HepG2 (cell line): ENCODE data around the gene ZC3H4. TPM values are rescaled to one million over a fixed set of nuclear protein-coding genes. Genes with fewer than 3 reads are reported as not detected.
A peak's percentile ranks its signal among the peaks of the same experiment; 100 is the strongest.

ENCODE experiments used
- ARID2 ChIP-seq: sonication (generic); formaldehyde crosslinking; IDR thresholded peaks from 2 replicates; pipeline ENCODE4 v1.8.1; 2022; ENCODE audit warnings: mild to moderate bottlenecking, missing genetic modification reagents, borderline replicate concordance
- ATF1 ChIP-seq: IDR thresholded peaks from 2 replicates; pipeline ENCODE4 v1.6.1; 2016; ENCODE audit warnings: mild to moderate bottlenecking, control low read depth
- CEBPB ChIP-seq: IDR thresholded peaks from 2 replicates; pipeline ENCODE4 v1.6.1; 2011; ENCODE audit warnings: low read depth, low read length, improper control_type of control experiment, borderline replicate concordance
- KLF13 ChIP-seq: sonication (generic); formaldehyde crosslinking; IDR thresholded peaks from 2 replicates; pipeline ENCODE4 v1.4.0; 2020; ENCODE audit warnings: mild to moderate bottlenecking, missing genetic modification reagents
- LCORL ChIP-seq, 2 experiments: fragments of 450-650 bp in 1 of 2; sonication (generic) in 1 of 2; formaldehyde crosslinking in 1 of 2; IDR thresholded peaks; 2 replicates each; pipeline versions ENCODE4 v1.5.0 to v1.6.1; 2017 to 2020; ENCODE audit warnings: antibody characterized with exemption in 1 of 2, missing genetic modification reagents in 1 of 2
- NPAS2 ChIP-seq: sonication (generic); formaldehyde crosslinking; IDR thresholded peaks from 2 replicates; pipeline ENCODE4 v1.8.0; 2022; ENCODE audit warnings: mild to moderate bottlenecking, missing genetic modification reagents, borderline replicate concordance
- RFXANK ChIP-seq: IDR thresholded peaks from 2 replicates; pipeline ENCODE4 v1.6.1; 2016
- SIN3A ChIP-seq: IDR thresholded peaks from 2 replicates; pipeline ENCODE4 v1.6.1; 2011; ENCODE audit warnings: low read depth, mild to moderate bottlenecking, control low read depth, low read length, borderline replicate concordance
- SNAPC2 ChIP-seq: sonication (generic); formaldehyde crosslinking; IDR thresholded peaks from 2 replicates; pipeline ENCODE4 v1.8.1; 2022; ENCODE audit warnings: mild to moderate bottlenecking, missing genetic modification reagents
- STAG1 ChIP-seq: sonication (generic); formaldehyde crosslinking; IDR thresholded peaks from 2 replicates; pipeline ENCODE4 v1.4.0; 2020; ENCODE audit warnings: missing genetic modification reagents
- TAF15 ChIP-seq: fragments of 200-400 bp; formaldehyde crosslinking; IDR thresholded peaks from one replicate; pipeline ENCODE4 v1.6.1; 2018; ENCODE audit warnings: mild to moderate bottlenecking, low read depth, low read length; ENCODE audit not compliant: poor library complexity, severe bottlenecking
- ZKSCAN1 ChIP-seq: fragments of 150-350 bp; IDR thresholded peaks from 2 replicates; pipeline ENCODE4 v1.6.1; 2014; ENCODE audit warnings: low read length
- ZNF709 ChIP-seq: sonication (generic); formaldehyde crosslinking; IDR thresholded peaks from 2 replicates; pipeline ENCODE4 v1.5.0; 2020; ENCODE audit warnings: mild to moderate bottlenecking, missing genetic modification reagents
- ZNF761 ChIP-seq: sonication (generic); formaldehyde crosslinking; conservative IDR thresholded peaks from 2 replicates; pipeline ENCODE4 v1.4.0; 2020; ENCODE audit warnings: mild to moderate bottlenecking, missing genetic modification reagents
- polyA plus RNA-seq, 8 experiments: library from polyadenylated mRNA; depleted of rRNA in 3 of 8; stranded (reverse) in 7 of 8; unstranded in 1 of 8; fragments of >200 nt; fragmentation: Illumina TruSeq in 4 of 8; extraction: Trizol in 4 of 8; gene quantifications; 2 replicates each; pipeline versions ENCODE4 v1.2.1 to v1.2.3, GENCODE V29; 2011 to 2016; ENCODE audit warnings: low read depth in 4 of 8, missing spikeins in 1 of 8, mixed read lengths in 1 of 8; ENCODE audit not compliant: insufficient read depth in 1 of 8
- total RNA-seq, 5 experiments: library from RNA; depleted of rRNA; stranded (reverse); fragments of >200 nt; fragmentation: Illumina TruSeq; extraction: Trizol; gene quantifications; 2 replicates each; pipeline ENCODE4 v1.2.3, GENCODE V29; 2016; ENCODE audit warnings: low read depth in 1 of 5
- TF ChIP-seq, protein P1 (sequence below): sonication (generic); formaldehyde crosslinking; IDR thresholded peaks from 2 replicates; pipeline ENCODE4 v1.4.0; 2020; ENCODE audit warnings: missing genetic modification reagents, borderline replicate concordance
- TF ChIP-seq, protein P2 (sequence below): sonication (generic); formaldehyde crosslinking; IDR thresholded peaks from 2 replicates; pipeline ENCODE4 v1.4.0; 2020; ENCODE audit warnings: mild to moderate bottlenecking, missing genetic modification reagents
- TF ChIP-seq, protein P3 (sequence below): sonication (generic); formaldehyde crosslinking; IDR thresholded peaks from 2 replicates; pipeline ENCODE4 v1.4.0; 2020; ENCODE audit warnings: missing genetic modification reagents
- TF ChIP-seq, protein P4 (sequence below): sonication (generic); formaldehyde crosslinking; IDR thresholded peaks from 2 replicates; pipeline ENCODE4 v1.4.0; 2020; ENCODE audit warnings: missing genetic modification reagents
- TF ChIP-seq, protein P5 (sequence below): sonication (generic); formaldehyde crosslinking; IDR thresholded peaks from 2 replicates; pipeline ENCODE4 v1.5.1; 2020; ENCODE audit warnings: mild to moderate bottlenecking, moderate library complexity, missing genetic modification reagents

The ZC3H4 gene
- total and polyA plus RNA-seq, 2 of the 13 experiments (the other 11 are each of a cell fraction or from before 2014, with no cell fraction given) = 1.8 to 10.7 TPM

DNA sequence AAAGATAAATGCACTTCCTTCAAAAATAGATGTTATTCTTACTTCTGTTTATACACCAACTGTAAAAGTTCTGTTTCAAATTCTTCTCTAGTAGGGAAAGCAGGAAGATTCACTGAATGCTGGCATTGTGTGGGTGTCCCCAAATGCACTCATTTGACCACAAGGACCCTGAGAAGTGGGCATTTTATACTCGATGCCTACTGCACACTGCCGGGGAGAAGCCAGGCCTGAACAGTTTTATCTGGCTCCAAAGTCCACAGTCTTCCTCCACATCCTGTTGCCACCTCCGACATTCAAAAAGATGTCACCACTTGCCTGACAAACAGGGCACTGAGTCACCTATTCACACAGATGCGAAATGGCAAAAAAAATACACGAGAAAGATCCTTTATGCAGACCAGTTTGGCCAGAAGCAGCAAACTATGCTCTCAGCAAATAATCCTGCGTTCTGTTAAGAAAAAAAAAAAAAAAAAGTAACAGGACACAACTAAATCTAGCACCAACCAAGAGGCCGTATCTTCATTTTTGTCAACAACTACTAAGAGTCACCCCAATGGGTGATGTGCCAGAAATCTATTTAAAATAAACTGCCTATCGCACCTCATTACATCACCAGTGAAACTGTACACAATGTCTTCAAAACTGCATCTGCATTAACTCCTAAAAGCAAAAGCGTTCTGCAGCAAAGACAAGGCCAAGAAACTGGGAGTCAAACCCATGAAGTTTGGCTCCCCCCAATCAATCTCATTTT is 6.2 kb downstream of the ZC3H4 start (continued):
- peak; percentile 66 for TF ChIP-seq ATF1
- TF ChIP-seq, protein P1, sequence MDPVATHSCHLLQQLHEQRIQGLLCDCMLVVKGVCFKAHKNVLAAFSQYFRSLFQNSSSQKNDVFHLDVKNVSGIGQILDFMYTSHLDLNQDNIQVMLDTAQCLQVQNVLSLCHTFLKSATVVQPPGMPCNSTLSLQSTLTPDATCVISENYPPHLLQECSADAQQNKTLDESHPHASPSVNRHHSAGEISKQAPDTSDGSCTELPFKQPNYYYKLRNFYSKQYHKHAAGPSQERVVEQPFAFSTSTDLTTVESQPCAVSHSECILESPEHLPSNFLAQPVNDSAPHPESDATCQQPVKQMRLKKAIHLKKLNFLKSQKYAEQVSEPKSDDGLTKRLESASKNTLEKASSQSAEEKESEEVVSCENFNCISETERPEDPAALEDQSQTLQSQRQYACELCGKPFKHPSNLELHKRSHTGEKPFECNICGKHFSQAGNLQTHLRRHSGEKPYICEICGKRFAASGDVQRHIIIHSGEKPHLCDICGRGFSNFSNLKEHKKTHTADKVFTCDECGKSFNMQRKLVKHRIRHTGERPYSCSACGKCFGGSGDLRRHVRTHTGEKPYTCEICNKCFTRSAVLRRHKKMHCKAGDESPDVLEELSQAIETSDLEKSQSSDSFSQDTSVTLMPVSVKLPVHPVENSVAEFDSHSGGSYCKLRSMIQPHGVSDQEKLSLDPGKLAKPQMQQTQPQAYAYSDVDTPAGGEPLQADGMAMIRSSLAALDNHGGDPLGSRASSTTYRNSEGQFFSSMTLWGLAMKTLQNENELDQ (CRISPR knock-in tag) = no peak
- TF ChIP-seq, protein P2, sequence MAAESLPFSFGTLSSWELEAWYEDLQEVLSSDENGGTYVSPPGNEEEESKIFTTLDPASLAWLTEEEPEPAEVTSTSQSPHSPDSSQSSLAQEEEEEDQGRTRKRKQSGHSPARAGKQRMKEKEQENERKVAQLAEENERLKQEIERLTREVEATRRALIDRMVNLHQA = no peak
- no peak for TF ChIP-seq ZNF761 (CRISPR knock-in tag)
- TF ChIP-seq, protein P3, sequence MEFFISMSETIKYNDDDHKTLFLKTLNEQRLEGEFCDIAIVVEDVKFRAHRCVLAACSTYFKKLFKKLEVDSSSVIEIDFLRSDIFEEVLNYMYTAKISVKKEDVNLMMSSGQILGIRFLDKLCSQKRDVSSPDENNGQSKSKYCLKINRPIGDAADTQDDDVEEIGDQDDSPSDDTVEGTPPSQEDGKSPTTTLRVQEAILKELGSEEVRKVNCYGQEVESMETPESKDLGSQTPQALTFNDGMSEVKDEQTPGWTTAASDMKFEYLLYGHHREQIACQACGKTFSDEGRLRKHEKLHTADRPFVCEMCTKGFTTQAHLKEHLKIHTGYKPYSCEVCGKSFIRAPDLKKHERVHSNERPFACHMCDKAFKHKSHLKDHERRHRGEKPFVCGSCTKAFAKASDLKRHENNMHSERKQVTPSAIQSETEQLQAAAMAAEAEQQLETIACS (CRISPR knock-in tag) = no peak
- TF ChIP-seq RFXANK (CRISPR knock-in tag) = no peak
- TF ChIP-seq, protein P4, sequence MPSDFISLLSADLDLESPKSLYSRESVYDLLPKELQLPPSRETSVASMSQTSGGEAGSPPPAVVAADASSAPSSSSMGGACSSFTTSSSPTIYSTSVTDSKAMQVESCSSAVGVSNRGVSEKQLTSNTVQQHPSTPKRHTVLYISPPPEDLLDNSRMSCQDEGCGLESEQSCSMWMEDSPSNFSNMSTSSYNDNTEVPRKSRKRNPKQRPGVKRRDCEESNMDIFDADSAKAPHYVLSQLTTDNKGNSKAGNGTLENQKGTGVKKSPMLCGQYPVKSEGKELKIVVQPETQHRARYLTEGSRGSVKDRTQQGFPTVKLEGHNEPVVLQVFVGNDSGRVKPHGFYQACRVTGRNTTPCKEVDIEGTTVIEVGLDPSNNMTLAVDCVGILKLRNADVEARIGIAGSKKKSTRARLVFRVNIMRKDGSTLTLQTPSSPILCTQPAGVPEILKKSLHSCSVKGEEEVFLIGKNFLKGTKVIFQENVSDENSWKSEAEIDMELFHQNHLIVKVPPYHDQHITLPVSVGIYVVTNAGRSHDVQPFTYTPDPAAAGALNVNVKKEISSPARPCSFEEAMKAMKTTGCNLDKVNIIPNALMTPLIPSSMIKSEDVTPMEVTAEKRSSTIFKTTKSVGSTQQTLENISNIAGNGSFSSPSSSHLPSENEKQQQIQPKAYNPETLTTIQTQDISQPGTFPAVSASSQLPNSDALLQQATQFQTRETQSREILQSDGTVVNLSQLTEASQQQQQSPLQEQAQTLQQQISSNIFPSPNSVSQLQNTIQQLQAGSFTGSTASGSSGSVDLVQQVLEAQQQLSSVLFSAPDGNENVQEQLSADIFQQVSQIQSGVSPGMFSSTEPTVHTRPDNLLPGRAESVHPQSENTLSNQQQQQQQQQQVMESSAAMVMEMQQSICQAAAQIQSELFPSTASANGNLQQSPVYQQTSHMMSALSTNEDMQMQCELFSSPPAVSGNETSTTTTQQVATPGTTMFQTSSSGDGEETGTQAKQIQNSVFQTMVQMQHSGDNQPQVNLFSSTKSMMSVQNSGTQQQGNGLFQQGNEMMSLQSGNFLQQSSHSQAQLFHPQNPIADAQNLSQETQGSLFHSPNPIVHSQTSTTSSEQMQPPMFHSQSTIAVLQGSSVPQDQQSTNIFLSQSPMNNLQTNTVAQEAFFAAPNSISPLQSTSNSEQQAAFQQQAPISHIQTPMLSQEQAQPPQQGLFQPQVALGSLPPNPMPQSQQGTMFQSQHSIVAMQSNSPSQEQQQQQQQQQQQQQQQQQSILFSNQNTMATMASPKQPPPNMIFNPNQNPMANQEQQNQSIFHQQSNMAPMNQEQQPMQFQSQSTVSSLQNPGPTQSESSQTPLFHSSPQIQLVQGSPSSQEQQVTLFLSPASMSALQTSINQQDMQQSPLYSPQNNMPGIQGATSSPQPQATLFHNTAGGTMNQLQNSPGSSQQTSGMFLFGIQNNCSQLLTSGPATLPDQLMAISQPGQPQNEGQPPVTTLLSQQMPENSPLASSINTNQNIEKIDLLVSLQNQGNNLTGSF = no peak
- TF ChIP-seq, protein P5, sequence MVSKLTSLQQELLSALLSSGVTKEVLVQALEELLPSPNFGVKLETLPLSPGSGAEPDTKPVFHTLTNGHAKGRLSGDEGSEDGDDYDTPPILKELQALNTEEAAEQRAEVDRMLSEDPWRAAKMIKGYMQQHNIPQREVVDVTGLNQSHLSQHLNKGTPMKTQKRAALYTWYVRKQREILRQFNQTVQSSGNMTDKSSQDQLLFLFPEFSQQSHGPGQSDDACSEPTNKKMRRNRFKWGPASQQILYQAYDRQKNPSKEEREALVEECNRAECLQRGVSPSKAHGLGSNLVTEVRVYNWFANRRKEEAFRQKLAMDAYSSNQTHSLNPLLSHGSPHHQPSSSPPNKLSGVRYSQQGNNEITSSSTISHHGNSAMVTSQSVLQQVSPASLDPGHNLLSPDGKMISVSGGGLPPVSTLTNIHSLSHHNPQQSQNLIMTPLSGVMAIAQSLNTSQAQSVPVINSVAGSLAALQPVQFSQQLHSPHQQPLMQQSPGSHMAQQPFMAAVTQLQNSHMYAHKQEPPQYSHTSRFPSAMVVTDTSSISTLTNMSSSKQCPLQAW (CRISPR knock-in tag) = no peak
- TF ChIP-seq LCORL (IDR thresholded peaks at IDR 0.05) = no peak
- peak; percentile 83 for TF ChIP-seq LCORL (CRISPR knock-in tag; IDR thresholded peaks at IDR 0.05)
- TF ChIP-seq KLF13 (CRISPR knock-in tag) = no peak
- TF ChIP-seq ZKSCAN1 = no peak
- TF ChIP-seq NPAS2 (CRISPR knock-in tag) = no peak
- TF ChIP-seq SIN3A = 0 out of 2 replicates have a peak, but pooled peaks have one; percentile 35
- TF ChIP-seq CEBPB = no peak
- TF ChIP-seq ZNF709 = no peak
- TF ChIP-seq SNAPC2 (CRISPR knock-in tag) = no peak
- no peak for TF ChIP-seq TAF15
- no peak for TF ChIP-seq ARID2 (CRISPR knock-in tag)
- no peak for TF ChIP-seq STAG1 (CRISPR knock-in tag)
